ENCODE measurements around the gene DNAJC30. TPM values are rescaled to one million over a fixed set of nuclear protein-coding genes. Genes with fewer than 3 reads are reported as not detected.

The DNAJC30 gene
- total and polyA plus RNA-seq, 10 of the 15 experiments (the other 5 are each of a cell fraction or from before 2014, with no cell fraction given): 2.1 to 19.0 (median 7.9) TPM

DNA sequence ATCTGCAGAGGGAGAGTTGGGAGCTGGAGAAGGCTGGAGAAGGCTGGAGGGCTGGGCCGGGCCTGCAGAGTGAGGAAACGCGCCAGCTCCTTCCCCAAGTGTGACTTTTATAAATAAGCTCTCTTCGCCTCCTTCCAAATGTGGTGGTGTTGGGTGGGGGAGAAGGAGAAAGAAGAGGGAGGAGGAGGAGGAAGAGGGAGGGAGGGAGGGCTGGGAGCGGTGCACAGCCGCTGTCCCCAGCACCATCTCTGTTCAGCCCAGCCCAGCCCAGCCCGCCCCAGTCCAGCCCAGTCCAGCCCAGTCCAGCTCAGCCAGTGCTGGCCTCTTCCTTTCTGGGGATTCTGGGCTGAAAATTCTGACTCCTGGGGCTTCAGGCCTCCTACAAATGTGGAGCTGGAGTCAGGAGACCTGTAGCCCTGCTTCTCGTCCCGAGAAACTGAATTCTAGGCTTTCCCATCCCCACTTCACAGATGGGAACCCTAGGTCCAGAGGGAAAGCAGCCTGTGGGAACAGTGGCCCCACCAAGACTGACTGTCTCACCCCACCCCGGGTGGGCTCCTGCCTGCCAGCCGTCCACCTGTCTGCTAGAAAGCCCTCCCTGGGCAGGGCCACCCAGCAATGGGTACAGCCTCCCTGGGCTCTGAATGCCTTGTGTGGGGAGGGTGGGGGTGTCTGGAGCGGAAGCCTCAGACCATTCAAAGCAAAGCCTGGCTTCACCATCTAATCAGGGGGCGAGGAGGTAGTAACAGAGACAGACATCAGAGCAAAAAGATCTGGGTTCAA, 34.0 kb upstream of the DNAJC30 start:
- no peak for FAIRE-seq
- Histone ChIP-seq H2AFZ (ENCODE audit: control insufficient read depth, low read depth, low read length) (no peak overlapping the region), H3K36me3 (ENCODE audit: control insufficient read depth in 2 of 2, insufficient read depth in 2 of 2, low read length in 1 of 2) (no peaks in the 10 kb centered on the region), H3K27ac (ENCODE audit: control insufficient read depth, insufficient read depth) (no peak overlapping the region), H3K27me3 (replicated peaks in 1 of 2; ENCODE audit: control insufficient read depth in 2 of 2, insufficient read depth in 2 of 2, low read length in 1 of 2) (no peaks in the 10 kb centered on the region), H3K9ac (ENCODE audit: control insufficient read depth, insufficient read depth, low read length) (no peak overlapping the region; the same call in 1 of the 2 replicates), H3K4me2 (ENCODE audit: control insufficient read depth, insufficient read depth) (peak overlapping the region; percentile 23; the same call in 1 of the 2 replicates), H3K9me3 (replicated peaks; ENCODE audit: control insufficient read depth, insufficient read depth, low read length) (no peaks in the 10 kb centered on the region), H3K4me1 (ENCODE audit: control insufficient read depth, insufficient read depth, low read length) (peaks cover 12% of the 10 kb centered on the region), H3K79me2 (ENCODE audit: control insufficient read depth, insufficient read depth, low read length) (no peaks in the 10 kb centered on the region), H3K4me3 (no peak overlapping the region), H4K20me1 (ENCODE audit: control insufficient read depth, insufficient read depth) (0 out of 2 replicates have a peak, but pooled peaks cover 4% of the 10 kb centered on the region)
- WGBS (ENCODE audit: insufficient coverage, insufficient replicate concordance, low lambda C conversion rate, missing lambda C conversion rate): 92% methylated on average over 9 of the region's 13 CpGs
- ChIA-PET RAD21 (ENCODE audit: unreplicated experiment) (interaction anchor here (1.4 to 1.7 kb wide), 2 partner anchors 22 to 110 kb away, joined by 4 read pairs; partner anchors contain the start of gene ABHD11), POLR2A (no interaction called here), CTCF (interaction anchor here (0.9 kb wide), 1 partner anchor 17 kb away, joined by 3 read pairs; no protein-coding TSS in a partner anchor), SMC1A (ENCODE audit: uncharacterized antibody, unreplicated experiment) (no interaction called here)
- in situ Hi-C loops (cut with MboI) (no loop called here), intact Hi-C loops (cut with micrococcal nuclease; ENCODE audit: unreplicated experiment) (no loop called here)
- no TSS peak for BruUV-seq (replicated peaks)
- ATAC-seq: peak; percentile 6; the same call in 2 of the 3 replicates
- no peak for DNase-seq (ENCODE audit: low read depth, low spot score)
- TF ChIP-seq, protein P1, sequence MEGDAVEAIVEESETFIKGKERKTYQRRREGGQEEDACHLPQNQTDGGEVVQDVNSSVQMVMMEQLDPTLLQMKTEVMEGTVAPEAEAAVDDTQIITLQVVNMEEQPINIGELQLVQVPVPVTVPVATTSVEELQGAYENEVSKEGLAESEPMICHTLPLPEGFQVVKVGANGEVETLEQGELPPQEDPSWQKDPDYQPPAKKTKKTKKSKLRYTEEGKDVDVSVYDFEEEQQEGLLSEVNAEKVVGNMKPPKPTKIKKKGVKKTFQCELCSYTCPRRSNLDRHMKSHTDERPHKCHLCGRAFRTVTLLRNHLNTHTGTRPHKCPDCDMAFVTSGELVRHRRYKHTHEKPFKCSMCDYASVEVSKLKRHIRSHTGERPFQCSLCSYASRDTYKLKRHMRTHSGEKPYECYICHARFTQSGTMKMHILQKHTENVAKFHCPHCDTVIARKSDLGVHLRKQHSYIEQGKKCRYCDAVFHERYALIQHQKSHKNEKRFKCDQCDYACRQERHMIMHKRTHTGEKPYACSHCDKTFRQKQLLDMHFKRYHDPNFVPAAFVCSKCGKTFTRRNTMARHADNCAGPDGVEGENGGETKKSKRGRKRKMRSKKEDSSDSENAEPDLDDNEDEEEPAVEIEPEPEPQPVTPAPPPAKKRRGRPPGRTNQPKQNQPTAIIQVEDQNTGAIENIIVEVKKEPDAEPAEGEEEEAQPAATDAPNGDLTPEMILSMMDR (IDR thresholded peaks at IDR 0.05 in 2 of 3, conservative IDR thresholded peaks at IDR 0.05 in 1 of 3; ENCODE audit: control insufficient read depth in 2 of 3, extremely low read depth in 1 of 3, insufficient read depth in 1 of 3, low read depth in 3 of 3, low read length in 3 of 3): no peak
- TF ChIP-seq, protein P2, sequence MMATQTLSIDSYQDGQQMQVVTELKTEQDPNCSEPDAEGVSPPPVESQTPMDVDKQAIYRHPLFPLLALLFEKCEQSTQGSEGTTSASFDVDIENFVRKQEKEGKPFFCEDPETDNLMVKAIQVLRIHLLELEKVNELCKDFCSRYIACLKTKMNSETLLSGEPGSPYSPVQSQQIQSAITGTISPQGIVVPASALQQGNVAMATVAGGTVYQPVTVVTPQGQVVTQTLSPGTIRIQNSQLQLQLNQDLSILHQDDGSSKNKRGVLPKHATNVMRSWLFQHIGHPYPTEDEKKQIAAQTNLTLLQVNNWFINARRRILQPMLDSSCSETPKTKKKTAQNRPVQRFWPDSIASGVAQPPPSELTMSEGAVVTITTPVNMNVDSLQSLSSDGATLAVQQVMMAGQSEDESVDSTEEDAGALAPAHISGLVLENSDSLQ (IDR thresholded peaks at IDR 0.05): no peak
- TF ChIP-seq GATAD2B (conservative IDR thresholded peaks at IDR 0.05; ENCODE audit: low read depth) (no peak), ZNF207 (IDR thresholded peaks at IDR 0.05; ENCODE audit: borderline replicate concordance) (no peak), TARDBP (IDR thresholded peaks at IDR 0.05; ENCODE audit: borderline replicate concordance) (no peak), CHD1 (IDR thresholded peaks at IDR 0.05; ENCODE audit: low read depth, low read length) (no peak), BRCA1 (IDR thresholded peaks at IDR 0.05; ENCODE audit: low read depth, low read length) (no peak), KLF5 (IDR thresholded peaks at IDR 0.05; ENCODE audit: partially characterized antibody) (no peak), BACH1 (IDR thresholded peaks at IDR 0.05; ENCODE audit: borderline replicate concordance) (no peak), TCF3 (IDR thresholded peaks at IDR 0.05; ENCODE audit: borderline replicate concordance, insufficient read depth, low read depth, low read length) (no peak), EP300 (IDR thresholded peaks at IDR 0.05; ENCODE audit: borderline replicate concordance in 1 of 2, control insufficient read depth in 1 of 2, low read depth in 2 of 2, low read length in 2 of 2) (no peak), NR2C1 (IDR thresholded peaks at IDR 0.05) (no peak)
- TF ChIP-seq, protein P3, sequence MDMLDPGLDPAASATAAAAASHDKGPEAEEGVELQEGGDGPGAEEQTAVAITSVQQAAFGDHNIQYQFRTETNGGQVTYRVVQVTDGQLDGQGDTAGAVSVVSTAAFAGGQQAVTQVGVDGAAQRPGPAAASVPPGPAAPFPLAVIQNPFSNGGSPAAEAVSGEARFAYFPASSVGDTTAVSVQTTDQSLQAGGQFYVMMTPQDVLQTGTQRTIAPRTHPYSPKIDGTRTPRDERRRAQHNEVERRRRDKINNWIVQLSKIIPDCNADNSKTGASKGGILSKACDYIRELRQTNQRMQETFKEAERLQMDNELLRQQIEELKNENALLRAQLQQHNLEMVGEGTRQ (IDR thresholded peaks at IDR 0.05; ENCODE audit: borderline replicate concordance, low read depth, low read length): no peak
- TF ChIP-seq, protein P4, sequence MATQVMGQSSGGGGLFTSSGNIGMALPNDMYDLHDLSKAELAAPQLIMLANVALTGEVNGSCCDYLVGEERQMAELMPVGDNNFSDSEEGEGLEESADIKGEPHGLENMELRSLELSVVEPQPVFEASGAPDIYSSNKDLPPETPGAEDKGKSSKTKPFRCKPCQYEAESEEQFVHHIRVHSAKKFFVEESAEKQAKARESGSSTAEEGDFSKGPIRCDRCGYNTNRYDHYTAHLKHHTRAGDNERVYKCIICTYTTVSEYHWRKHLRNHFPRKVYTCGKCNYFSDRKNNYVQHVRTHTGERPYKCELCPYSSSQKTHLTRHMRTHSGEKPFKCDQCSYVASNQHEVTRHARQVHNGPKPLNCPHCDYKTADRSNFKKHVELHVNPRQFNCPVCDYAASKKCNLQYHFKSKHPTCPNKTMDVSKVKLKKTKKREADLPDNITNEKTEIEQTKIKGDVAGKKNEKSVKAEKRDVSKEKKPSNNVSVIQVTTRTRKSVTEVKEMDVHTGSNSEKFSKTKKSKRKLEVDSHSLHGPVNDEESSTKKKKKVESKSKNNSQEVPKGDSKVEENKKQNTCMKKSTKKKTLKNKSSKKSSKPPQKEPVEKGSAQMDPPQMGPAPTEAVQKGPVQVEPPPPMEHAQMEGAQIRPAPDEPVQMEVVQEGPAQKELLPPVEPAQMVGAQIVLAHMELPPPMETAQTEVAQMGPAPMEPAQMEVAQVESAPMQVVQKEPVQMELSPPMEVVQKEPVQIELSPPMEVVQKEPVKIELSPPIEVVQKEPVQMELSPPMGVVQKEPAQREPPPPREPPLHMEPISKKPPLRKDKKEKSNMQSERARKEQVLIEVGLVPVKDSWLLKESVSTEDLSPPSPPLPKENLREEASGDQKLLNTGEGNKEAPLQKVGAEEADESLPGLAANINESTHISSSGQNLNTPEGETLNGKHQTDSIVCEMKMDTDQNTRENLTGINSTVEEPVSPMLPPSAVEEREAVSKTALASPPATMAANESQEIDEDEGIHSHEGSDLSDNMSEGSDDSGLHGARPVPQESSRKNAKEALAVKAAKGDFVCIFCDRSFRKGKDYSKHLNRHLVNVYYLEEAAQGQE (IDR thresholded peaks at IDR 0.05; ENCODE audit: low read depth, low read length): no peak
